IMR-90 (cell line): ENCODE data around the gene PCDHGB7. TPM values are rescaled to one million over a fixed set of nuclear protein-coding genes. Genes with fewer than 3 reads are reported as not detected.

Source experiments
- ATAC-seq: fragments of 200-7000 bp; cut with Tn5 transposase; 2 replicates; pipeline ENCODE4 v1.9.1; 2020; ENCODE audit warnings: low read depth, mild to moderate bottlenecking, moderate library complexity
- BruUV-seq: library from RNA; stranded (reverse); fragments of 400-500 nt; replicated peaks from 2 replicates; lab custom pipeline; 2021; lab: Mats Ljungman, UMichigan
- CTCF ChIA-PET: fragments of 300-600 bp; formaldehyde crosslinking; extraction: SDS; loops from one replicate; lab custom pipeline; 2021; ENCODE audit warnings: antibody characterized with exemption; lab: Yijun Ruan, JAX
- POLR2A ChIA-PET: fragments of 300-600 bp; sonication (Branson Sonifier 250); formaldehyde crosslinking; loops from one replicate; lab custom pipeline; 2022; ENCODE audit warnings: antibody characterized with exemption; ENCODE audit not compliant: unreplicated experiment; lab: Charles Lee
- DNase-seq: peaks from one replicate; pipeline ENCODE4 v3.0.0; 2013
- H2AFZ ChIP-seq: replicated peaks from 2 replicates; pipeline ENCODE3; 2013; ENCODE audit warnings: low read length, mild to moderate bottlenecking; ENCODE audit not compliant: poor library complexity
- H2AK5ac ChIP-seq: 2 replicates; pipeline ENCODE4 v1.6.1; 2013; ENCODE audit warnings: low read depth, low read length, inconsistent platforms
- H2AK9ac ChIP-seq: replicated peaks from 2 replicates; pipeline ENCODE3; 2013; ENCODE audit warnings: mild to moderate bottlenecking, low read depth, low read length, moderate library complexity; ENCODE audit not compliant: poor library complexity
- H2BK120ac ChIP-seq: 2 replicates; pipeline ENCODE4 v1.6.1; 2013; ENCODE audit warnings: low read depth, low read length, inconsistent platforms
- H2BK15ac ChIP-seq: 3 replicates; pipeline ENCODE4 v1.6.1; 2013; ENCODE audit warnings: low read depth, low read length, inconsistent platforms
- H2BK20ac ChIP-seq: 2 replicates; pipeline ENCODE4 v1.6.1; 2013; ENCODE audit warnings: low read depth, mild to moderate bottlenecking, inconsistent platforms, low read length, moderate library complexity
- H2BK5ac ChIP-seq: 2 replicates; pipeline ENCODE4 v1.6.1; 2013; ENCODE audit warnings: mild to moderate bottlenecking, low read depth, low read length, inconsistent platforms; ENCODE audit not compliant: poor library complexity, severe bottlenecking
- H3K14ac ChIP-seq: replicated peaks from 2 replicates; pipeline ENCODE4 v1.6.1; 2013; ENCODE audit warnings: low read depth, low read length, inconsistent platforms
- H3K18ac ChIP-seq: 2 replicates; pipeline ENCODE4 v1.6.1; 2013; ENCODE audit warnings: low read depth, low read length, control low read depth
- H3K23ac ChIP-seq: 2 replicates; pipeline ENCODE4 v1.6.1; 2013; ENCODE audit warnings: low read depth, low read length, inconsistent platforms
- H3K27ac ChIP-seq: 2 replicates; pipeline ENCODE4 v1.5.1; 2013; ENCODE audit warnings: mild to moderate bottlenecking, control low read depth, low read length; ENCODE audit not compliant: insufficient read depth
- H3K27me3 ChIP-seq: 2 replicates; pipeline ENCODE4 v1.6.1; 2013; ENCODE audit warnings: low read length; ENCODE audit not compliant: control insufficient read depth, insufficient read depth
- H3K36me3 ChIP-seq: 2 replicates; pipeline ENCODE4 v1.6.1; 2013; ENCODE audit warnings: low read length, mixed read lengths; ENCODE audit not compliant: control insufficient read depth, insufficient read depth
- H3K4ac ChIP-seq: 2 replicates; pipeline ENCODE4 v1.6.1; 2013; ENCODE audit warnings: low read depth, low read length, inconsistent platforms
- H3K4me1 ChIP-seq: 2 replicates; pipeline ENCODE4 v1.6.1; 2013; ENCODE audit warnings: low read length, mixed read lengths; ENCODE audit not compliant: control insufficient read depth, insufficient read depth
- H3K4me2 ChIP-seq: 2 replicates; pipeline ENCODE4 v1.6.1; 2013; ENCODE audit warnings: low read depth, mild to moderate bottlenecking, control low read depth, low read length, moderate library complexity
- H3K4me3 ChIP-seq: 2 replicates; pipeline ENCODE4 v1.5.1; 2013; ENCODE audit warnings: low read depth, mild to moderate bottlenecking, control low read depth, low read length, moderate library complexity; ENCODE audit not compliant: insufficient read depth
- H3K56ac ChIP-seq: 2 replicates; pipeline ENCODE4 v1.6.1; 2013; ENCODE audit warnings: low read length, inconsistent platforms; ENCODE audit not compliant: insufficient read depth; ENCODE audit errors: extremely low read depth
- H3K79me1 ChIP-seq, 2 experiments: 2 replicates each; pipeline ENCODE4 v1.6.1; 2013; ENCODE audit warnings: low read length in 2 of 2, inconsistent platforms in 1 of 2, low read depth in 1 of 2
- H3K9ac ChIP-seq: 2 replicates; pipeline ENCODE4 v1.6.1; 2013; ENCODE audit warnings: low read depth, low read length, control low read depth
- H3K9me1 ChIP-seq: 2 replicates; pipeline ENCODE4 v1.6.1; 2013; ENCODE audit warnings: low read length, inconsistent platforms; ENCODE audit not compliant: insufficient read depth
- H3K9me3 ChIP-seq: 2 replicates; pipeline ENCODE4 v1.6.1; 2013; ENCODE audit warnings: low read length; ENCODE audit not compliant: control insufficient read depth, insufficient read depth
- H4K20me1 ChIP-seq: 2 replicates; pipeline ENCODE4 v1.6.1; 2013; ENCODE audit warnings: low read length, inconsistent platforms; ENCODE audit not compliant: insufficient read depth
- H4K5ac ChIP-seq: 2 replicates; pipeline ENCODE4 v1.6.1; 2013; ENCODE audit warnings: mild to moderate bottlenecking, low read depth, low read length, control low read depth
- H4K8ac ChIP-seq, 2 experiments: 2 replicates each; pipeline ENCODE4 v1.6.1; 2013; ENCODE audit warnings: low read depth in 2 of 2, low read length in 2 of 2, control low read depth in 1 of 2, inconsistent platforms in 1 of 2
- H4K91ac ChIP-seq: 2 replicates; pipeline ENCODE4 v1.6.1; 2013; ENCODE audit warnings: low read depth, low read length, inconsistent platforms; ENCODE audit not compliant: insufficient read depth
- BHLHE40 ChIP-seq: fragments of 150-350 bp; IDR thresholded peaks from 2 replicates; pipeline ENCODE4 v1.6.1; 2016; ENCODE audit warnings: mild to moderate bottlenecking, low read depth, low read length
- CHD1 ChIP-seq: IDR thresholded peaks from 2 replicates; pipeline ENCODE4 v1.6.1; 2012; ENCODE audit warnings: low read depth, low read length, improper control_type of control experiment
- ELK1 ChIP-seq: fragments of 150-350 bp; IDR thresholded peaks from 2 replicates; pipeline ENCODE4 v1.6.1; 2016; ENCODE audit warnings: low read depth, mild to moderate bottlenecking, low read length, moderate library complexity, borderline replicate concordance
- MAFK ChIP-seq: IDR thresholded peaks from 2 replicates; pipeline ENCODE4 v1.6.1; 2012; ENCODE audit warnings: low read depth, low read length, improper control_type of control experiment
- MAZ ChIP-seq: IDR thresholded peaks from 2 replicates; pipeline ENCODE4 v1.6.1; 2012; ENCODE audit warnings: low read depth, mild to moderate bottlenecking, low read length, improper control_type of control experiment, moderate library complexity, borderline replicate concordance
- MXI1 ChIP-seq: IDR thresholded peaks from 2 replicates; pipeline ENCODE4 v1.6.1; 2012; ENCODE audit warnings: low read depth, mild to moderate bottlenecking, low read length, moderate library complexity, borderline replicate concordance
- POLR2A ChIP-seq: IDR thresholded peaks from 2 replicates; pipeline ENCODE4 v1.6.1; 2012; ENCODE audit warnings: mild to moderate bottlenecking, low read depth, low read length
- RAD21 ChIP-seq: IDR thresholded peaks from 2 replicates; pipeline ENCODE4 v1.6.1; 2012; ENCODE audit warnings: low read length, improper control_type of control experiment
- USF2 ChIP-seq: fragments of 150-350 bp; IDR thresholded peaks from 2 replicates; pipeline ENCODE4 v1.6.1; 2017; ENCODE audit warnings: mild to moderate bottlenecking, antibody characterized with exemption, low read length, low read depth
- WGBS, 2 experiments: methylation state at CpG; one replicate each; pipeline versions ENCODE4 v1.1.5 to v1.1.7; 2013; ENCODE audit warnings: missing lambda C conversion rate in 2 of 2; ENCODE audit not compliant: insufficient read length in 1 of 2; ENCODE audit errors: extremely low coverage in 2 of 2; 5-methylcytosine and 5-hydroxymethylcytosine counted together
- dilution Hi-C: fragments of 300-500 bp; cut with HindIII; formaldehyde crosslinking; loops from one replicate; pipeline ENCODE4 v1.14.3; 2018; ENCODE audit warnings: low sequenced_read_pairs; ENCODE audit not compliant: unreplicated experiment
- in situ Hi-C: fragments of 300-500 bp; cut with MboI; formaldehyde crosslinking; loops from 3 replicates; pipeline ENCODE4 v1.14.3; 2019; ENCODE audit warnings: low sequenced_read_pairs, inconsistent platforms, mixed read lengths
- intact Hi-C: fragments of 100-400 bp; cut with micrococcal nuclease; formaldehyde crosslinking; loops from 2 replicates; pipeline ENCODE4 v1.10.0; 2022
- polyA plus RNA-seq, 3 experiments: library from polyadenylated mRNA; depleted of rRNA; stranded (reverse); fragments of >200 nt; gene quantifications; 2 replicates each; pipeline ENCODE4 v1.2.3, GENCODE V29; 2012; ENCODE audit warnings: low replicate concordance in 1 of 3
- total RNA-seq: library from RNA; depleted of rRNA; stranded (reverse); fragments of >200 nt; gene quantifications from 2 replicates; pipeline ENCODE4 v1.2.3, GENCODE V29; 2012

PCDHGB7 gene
- total and polyA plus RNA-seq, 2 of the 4 experiments (the other 2 are of a cell fraction): 6.3 to 8.1 TPM

- Histone ChIP-seq H3K4me3 (no peak overlapping the region), H4K5ac (no peak overlapping the region), H3K4me1 (no peaks in the 10 kb centered on the region), H3K79me1 (peaks cover 7 to 8% of the 10 kb centered on the region in 2 experiments; a peak in 2 of 4 replicates), H3K56ac (no peak overlapping the region; the same call in 1 of the 2 replicates), H4K91ac (no peak overlapping the region), H4K20me1 (no peaks in the 10 kb centered on the region), H3K9ac (no peak overlapping the region), H3K27ac (no peak overlapping the region), H3K4ac (no peak overlapping the region), H3K18ac (no peak overlapping the region), H3K27me3 (no peaks in the 10 kb centered on the region), H2AK5ac (no peak overlapping the region), H3K23ac (no peak overlapping the region), H2BK15ac (no peak overlapping the region), H3K36me3 (peaks cover 13% of the 10 kb centered on the region; the same call in 1 of the 2 replicates), H4K8ac (no peak overlapping the region), H3K14ac (no peak overlapping the region), H2AFZ (no peak overlapping the region), H2BK120ac (no peak overlapping the region), H2BK20ac (no peak overlapping the region), H3K4me2 (no peak overlapping the region; the same call in 1 of the 2 replicates), H3K9me1 (no peaks in the 10 kb centered on the region), H3K9me3 (peaks cover 52% of the 10 kb centered on the region), H2AK9ac (no peak overlapping the region), H2BK5ac (no peak overlapping the region)
- WGBS, 2 experiments: no CpG with 5 or more reads among the region's 3 CpGs
- DNase-seq (no peak), ATAC-seq (no peak)
- dilution Hi-C loops (no loop called here), in situ Hi-C loops (no loop called here), intact Hi-C loops (loop anchor here (5.0 kb wide), 1 partner anchor 84 kb away; no protein-coding TSS in a partner anchor)
- ChIA-PET POLR2A (no interaction called here), CTCF (interaction anchor here (1.0 to 2.8 kb wide), 3 partner anchors 65 to 152 kb away, joined by 3 to 19 read pairs (median 3); no protein-coding TSS in a partner anchor)
- BruUV-seq: no TSS peak
- TF ChIP-seq RAD21 (no peak), BHLHE40 (no peak), POLR2A (no peak), ELK1 (no peak), MAZ (no peak), USF2 (no peak), CHD1 (no peak), MXI1 (no peak), MAFK (no peak)
Observed at GRCh38 chr5:141411575-141411974, 5.9 kb upstream of the PCDHGB7 start.
